ENCODE measurements around the gene SSTR3. TPM values are rescaled to one million over a fixed set of nuclear protein-coding genes. Genes with fewer than 3 reads are reported as not detected.
"Not testable (repeated sequence)": the region's sequence is repeated elsewhere in the genome, so short reads cannot be mapped to it uniquely, and the experiment has no call there.

The SSTR3 gene
- total RNA-seq, 1 donor from 2014 or later = 0.10 TPM

DNA sequence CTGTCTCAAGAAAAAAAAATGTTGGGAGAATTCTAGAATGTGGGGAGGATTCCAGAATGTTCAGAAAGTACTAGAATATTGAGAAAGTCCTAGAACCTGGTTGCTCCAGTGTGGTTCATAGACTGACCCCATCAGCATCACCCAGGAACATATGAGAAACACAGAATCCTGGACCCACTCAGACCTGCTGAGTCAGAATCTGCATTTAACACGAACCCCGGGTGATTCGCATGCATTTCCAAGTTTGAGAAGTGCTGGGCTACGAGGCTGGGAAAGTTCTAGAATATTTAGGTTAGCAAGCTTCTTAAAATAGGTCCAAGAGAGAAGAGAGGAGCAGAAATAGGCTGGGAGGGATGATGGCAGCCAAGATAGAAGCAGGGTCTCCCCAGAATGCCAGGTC is 30.6 kb downstream of the SSTR3 start:
- no peak for DNase-seq

DNA sequence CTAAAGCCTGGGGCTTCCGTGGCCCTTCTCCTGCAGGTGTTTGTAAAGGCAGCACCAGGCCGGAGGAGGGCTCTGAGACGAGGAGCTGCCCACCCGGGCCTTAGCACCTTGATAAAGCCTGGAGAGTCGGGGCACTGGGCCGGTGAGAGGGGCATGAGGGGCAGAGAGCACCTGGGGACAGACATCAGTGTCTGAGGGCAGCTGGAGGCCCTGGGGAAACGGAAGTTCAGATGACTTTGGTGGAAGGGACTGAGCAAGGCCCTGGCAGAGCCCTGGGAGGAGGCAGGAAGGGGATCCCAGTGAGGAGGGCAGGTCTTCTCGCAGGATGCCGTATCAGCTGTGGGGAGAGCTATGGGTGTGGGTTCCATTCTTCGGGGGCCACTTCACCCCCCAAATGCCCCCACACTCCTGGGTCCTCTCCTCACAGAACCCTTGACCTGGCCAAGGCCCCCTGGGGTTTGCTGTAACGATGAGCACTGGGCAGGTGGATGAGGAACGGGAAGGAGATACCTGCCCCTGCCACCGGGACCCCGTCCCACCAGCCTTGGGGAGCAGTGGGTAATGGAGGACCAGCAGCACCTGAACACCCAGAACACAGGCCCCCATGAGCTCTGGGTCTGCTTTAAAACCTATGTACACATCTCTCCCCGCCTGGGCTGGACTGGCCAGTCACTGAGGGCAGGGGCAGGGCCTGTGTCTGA is 31.6 kb downstream of the SSTR3 start:
- no peak for DNase-seq

DNA sequence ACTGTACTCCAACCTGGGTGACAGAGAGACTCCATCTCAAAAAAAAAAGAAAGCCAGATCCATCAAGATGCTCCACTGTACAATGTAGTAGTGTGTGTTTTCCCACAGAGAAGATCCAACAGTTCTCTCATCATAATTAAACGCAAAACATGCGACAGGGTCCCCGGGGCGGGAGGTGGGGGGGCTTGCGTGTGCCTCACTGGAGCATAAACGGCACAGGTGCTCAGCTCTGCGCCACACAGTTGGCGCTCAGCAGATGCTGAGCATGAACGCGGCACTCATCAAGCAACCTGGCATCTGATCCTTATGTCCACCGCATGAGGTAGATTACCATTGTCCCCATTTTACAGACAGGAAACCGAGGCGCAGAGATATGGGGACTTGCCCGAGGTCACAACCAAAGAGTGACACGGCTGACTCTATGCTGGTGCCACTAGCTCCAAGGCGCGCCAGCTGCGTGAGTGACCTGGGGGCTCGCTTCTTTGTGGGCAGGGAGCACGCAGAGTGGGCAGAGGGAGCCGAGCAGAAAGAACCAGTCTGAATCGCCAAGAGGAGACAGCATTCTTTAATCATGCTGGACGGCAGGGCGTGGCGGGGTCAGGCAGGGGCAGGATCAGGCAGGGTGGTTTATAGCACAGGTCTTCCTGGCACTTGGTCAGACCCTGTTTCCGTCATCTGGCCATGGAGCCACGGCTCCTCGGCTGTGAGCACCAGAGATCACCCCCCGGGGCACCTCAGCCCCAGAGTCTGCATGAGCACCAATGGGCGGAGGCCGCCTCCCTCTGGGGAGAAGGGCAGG is 32.5 kb downstream of the SSTR3 start:
- DNase-seq = no peak

DNA sequence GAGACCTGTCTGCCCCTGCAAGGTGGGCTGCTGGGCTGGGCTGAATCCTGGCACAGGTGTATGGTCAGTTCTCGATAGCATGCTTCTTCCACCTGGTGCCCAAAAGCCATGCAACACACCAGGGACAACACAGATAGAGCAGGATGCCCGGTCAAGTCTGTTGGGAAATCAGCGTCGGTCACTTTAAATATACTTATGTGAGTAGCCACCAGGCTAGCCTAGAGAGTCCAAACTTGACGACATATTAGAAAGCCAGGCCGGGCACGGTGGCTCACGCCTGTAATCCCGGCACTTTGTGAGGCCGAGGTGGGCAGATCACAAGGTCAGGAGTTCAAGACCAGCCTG is 33.2 kb downstream of the SSTR3 start:
- DNase-seq = no peak

DNA sequence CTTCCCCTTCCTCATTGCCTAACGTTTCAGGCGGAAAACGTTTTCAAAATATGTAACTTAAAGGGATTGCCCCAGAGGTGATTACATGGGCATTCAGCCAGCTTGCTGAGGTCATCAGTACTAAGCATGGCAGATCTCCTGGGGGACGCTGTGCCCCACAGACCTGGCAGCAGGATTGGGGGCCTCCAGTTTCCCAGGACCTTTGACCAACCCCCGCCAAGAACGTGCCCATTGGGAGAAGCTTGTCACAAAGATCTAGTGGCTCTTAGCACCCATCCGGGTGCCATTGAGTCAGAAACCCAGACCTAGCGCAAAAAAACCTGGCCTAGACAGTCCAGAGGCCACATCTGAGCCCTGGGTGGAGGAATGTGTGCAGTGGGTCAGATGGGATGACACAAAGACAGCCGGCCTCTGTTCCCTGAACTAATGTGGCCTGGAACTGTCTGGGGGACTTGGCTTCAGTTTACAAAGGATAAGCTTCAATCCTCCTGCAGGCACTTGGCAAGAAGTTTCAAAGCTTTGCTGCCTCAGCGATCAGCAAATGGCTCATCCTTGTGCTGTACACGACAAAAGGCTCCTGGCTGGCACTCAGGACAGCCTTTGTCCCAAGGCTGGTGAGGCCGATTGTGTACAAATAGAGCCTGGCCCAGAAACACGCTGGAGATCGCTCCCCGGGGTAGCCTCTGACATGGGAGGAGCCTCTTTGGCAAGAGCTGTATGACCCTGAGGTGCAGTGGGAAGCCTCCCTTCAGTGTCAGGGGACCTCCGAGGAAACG is 33.7 kb downstream of the SSTR3 start:
- peak; percentile 78 for DNase-seq

GRCh38 chr22:37177755-37178154 is 34.5 kb downstream of the SSTR3 start:
- no peak for DNase-seq

DNA sequence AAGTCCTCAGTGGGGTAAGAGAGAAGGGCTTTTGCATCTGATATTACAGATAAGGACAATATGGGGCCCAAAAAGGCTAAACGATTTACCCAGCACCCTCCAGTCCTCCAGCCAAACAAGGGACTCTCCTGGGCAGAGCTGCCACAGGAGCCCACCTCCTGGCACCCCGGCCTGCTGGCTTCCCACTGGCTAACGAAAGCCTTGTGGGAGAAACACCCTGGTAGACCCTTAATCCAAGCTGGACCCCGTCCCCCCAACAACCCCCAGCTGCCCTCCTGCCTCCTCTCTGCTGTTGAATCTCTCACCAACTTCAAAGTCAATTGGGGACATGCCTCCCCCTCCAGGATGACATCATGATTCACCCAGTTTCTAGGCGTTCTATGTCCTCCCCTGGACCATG is 35.1 kb downstream of the SSTR3 start:
- no peak for DNase-seq

DNA sequence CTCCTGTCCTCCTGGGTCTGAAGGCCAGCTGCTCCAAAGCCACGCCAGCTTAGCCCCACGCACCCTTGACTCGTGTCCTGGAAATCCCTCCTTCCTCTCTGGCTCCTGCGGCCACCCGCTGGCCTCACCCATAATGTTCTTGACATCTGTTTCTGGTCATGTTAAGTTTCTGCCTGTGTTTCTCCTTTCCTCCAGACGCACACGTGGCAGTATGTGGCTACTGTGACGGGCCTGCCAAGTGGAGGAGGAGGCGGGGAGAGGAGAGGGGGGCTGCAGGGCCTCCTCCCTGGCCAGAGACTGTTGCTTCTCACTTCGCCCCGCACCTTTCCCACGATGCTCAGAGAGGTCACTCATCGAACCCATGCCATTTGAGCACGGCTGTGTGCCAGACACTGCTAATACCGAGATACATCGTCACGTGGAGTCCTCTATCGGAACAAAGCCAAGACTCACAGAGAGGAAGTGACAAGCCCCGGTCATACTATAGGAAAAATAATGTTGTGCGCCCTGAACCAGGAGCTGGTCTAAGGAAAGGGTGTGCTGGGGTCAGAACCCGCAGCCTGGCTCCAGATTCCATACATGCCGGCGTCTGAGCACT is 35.7 kb downstream of the SSTR3 start:
- DNase-seq = peak; percentile 91

DNA sequence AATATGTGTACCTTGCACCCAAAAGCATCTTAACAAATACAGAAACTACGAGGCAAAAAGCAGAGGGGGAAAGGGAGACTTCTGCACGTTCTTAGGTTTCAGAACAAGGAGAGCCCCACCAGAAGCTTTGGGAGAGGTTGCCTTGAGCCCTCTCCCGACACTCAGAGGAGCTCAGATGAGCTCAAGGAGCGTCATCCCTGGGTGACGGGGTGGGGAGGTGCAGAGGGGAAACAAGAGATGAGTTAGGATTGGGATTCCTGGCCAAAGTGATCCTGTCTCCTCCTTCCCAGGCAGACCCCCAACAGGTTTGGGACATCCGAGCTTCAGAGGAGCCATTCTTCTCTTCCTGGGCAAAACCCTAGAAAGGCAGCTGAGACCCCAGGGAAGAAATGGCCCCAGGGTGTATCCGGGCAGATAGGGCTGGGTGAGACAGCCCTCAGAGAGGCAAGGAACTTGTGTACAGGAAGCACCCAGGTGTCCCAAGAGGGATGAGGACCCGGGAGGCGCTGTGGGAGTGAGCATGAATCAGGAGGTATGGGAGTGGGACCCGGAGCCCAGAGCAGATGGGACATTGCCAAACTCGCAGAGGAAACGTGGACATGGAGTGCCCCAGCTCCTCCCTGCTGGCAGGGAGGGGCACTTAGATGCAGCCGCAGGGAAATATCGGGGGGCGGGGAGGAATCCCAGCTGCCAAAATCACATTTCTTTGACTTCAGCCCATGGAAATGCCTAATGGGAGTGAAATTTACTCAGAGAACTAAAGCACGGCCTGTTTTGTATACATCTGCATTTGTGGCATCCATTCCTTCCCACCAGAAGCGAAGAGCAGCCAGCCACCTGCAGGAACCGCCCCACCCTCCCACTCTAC is 36.6 kb downstream of the SSTR3 start:
- peak; percentile 47 for DNase-seq

DNA sequence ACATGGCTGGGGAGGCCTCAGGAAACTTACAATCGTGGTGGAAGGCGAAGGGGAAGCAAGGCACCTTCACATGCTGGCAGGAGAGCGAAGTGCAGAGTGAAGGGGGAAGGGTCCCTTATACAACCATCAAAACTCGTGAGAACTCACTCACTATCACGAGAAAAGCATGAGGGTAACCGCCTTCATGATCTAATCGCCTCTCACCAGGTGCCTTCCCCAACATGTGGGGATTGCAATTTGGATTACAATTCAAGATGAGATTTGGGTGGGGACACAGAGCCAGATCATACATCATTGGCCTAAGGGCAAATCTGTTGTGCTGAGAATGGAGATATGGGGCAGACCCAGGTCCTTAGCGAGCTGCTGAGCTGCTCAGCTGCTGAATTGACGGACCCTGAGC is 37.3 kb downstream of the SSTR3 start:
- DNase-seq = no peak

DNA sequence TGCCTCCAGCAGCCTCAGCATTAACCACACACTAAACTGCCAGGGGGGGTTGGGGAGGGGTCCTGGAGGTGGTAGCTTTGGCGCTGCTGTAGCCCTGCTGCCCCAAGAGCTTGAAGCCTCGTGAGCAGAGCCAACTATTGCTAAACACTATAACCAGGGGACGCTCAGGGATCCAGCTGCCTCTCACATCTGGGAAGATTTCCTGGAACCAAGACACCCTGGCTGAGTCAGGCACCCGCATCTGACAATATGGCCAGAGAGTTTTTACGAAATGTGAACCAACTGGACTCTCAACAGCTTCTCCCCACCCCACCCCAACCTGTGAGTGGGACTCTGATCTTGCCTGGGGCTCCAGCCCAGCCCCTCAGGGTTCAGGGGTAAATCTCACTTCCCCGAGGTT is 38.6 kb downstream of the SSTR3 start:
- peak; percentile 24 for DNase-seq

DNA sequence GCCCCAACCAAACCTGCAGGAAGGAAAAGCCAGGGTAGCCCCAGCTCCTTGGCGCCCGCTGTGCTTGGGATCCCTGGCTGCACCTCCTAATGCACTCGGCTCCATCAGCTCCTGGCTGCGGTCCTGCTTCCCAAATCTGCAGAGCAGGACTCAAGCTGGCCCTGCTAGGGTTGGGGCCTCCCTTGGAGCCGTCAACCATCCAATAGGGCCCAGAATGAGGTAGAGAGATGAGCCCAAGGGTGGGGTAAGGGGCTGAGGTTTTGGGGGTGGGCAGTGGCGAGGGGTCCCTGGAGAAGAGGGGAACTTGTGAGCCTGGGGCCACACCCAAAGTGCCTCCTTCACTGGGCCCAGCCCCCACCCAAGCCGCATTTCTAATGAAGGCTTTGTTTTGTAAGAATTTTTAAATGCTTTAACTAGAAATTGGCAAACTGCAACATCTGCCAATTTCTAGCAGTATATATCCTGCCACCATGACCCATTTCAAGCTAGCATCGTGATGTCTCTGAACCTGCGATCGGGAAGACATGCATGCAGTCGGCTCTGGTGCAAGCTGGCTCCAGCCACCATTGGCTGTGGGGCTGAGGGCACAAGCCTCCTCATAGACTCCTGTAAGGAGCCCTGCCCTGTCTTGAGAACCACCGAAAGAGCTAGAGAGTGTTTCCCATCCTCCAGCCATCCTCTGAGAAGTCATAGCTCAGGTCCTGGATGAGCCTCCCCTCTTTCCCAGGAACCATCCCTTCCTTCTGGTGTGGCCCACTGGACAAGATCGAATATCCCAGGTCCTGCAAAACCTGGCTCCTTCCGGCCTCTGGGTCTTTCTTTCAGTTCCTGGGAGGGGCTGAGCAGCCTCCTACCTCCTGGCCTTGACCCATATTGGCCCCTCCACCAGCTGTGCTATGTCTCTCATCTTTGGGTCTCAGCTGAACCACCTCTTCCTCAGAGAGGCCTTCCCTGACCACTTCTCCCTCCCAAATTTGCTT is 39.7 kb downstream of the SSTR3 start:
- no peak for DNase-seq

DNA sequence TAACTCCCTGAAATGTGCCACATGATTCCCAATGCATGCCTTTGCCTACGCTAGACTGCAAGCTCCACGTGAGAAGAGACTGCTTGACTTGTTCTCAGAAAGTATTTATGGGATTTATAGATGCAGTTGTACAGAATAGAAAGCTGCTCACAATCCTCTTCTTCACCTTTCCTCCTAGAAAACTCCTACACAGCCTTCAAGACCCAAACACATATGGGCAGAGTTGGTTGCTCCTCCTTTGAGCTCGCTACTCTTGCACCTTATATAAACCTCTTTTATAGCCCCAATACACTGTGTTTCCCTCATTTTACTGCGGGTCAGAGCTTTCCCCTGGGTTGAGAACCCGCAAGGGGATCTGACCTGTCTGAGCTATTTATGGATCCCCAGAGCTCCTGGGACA is 40.6 kb downstream of the SSTR3 start:
- no peak for DNase-seq

DNA sequence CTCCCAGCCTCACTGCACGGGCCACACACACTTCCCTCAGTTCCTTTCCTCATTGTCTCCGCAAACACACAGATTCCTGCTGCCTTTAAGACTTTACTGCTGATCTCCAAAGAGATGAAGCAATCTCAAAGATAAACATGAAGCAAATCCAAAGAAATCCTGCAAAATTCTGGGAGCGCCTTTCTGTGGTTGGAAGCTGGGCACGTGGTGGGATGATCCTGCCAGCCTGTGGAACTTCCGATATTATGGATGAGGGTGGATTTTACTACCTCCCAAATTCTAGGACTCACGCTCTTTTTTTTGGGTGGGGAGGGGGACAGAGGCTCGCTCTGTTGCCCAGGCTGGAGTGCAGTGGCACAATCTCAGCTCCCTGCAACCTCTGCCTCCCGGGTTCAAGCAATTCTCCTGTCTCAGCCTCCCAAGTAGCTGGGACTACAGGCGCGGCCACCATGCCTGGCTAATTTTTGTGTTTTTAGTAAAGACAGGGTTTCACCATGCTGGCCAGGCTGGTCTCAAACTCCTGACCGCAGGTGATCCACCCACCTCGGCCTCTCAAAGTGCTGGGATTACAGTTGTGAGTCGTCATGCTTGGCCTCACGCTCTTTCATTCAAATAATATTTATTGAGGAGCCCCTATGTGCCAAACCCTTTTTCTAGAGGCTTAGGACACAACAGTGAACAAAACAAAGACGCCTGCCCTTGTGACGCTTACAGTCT is 41.4 kb downstream of the SSTR3 start:
- DNase-seq = not testable (repeated sequence)

DNA sequence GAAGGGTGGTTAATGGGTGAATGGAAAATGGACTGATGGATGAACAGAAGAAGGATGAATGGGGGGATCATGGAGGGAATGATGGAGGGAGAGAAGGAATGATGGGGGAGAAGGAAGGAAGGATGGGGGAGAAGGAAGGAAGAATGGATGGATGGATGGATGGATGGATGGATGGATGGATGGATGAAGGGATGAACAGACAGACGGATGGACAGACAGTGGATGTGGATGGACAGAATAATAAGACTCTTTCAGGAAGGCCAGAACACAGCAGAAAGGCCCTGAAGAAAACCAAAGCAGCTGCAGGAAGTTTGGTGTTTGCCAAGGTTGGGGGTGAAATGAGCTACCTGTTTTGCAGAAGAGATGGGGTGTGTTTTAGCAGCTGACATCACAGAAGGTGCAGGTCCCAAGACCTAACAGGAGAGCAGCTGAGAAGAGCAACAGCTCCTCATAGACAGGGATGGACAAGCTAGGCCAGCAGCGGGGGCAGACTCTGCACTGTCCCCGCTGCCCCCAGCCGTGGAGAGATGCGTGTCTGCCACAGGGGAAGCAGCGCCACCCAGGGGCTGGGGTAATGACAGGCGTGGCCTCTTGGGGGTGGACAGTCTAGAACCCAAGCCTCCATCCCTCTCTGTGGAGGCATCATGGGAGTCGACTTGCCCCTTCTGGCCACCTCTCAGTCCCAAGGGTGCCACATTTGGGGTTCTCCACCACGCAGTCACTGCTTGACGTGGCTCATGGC is 42.2 kb downstream of the SSTR3 start:
- DNase-seq = no peak

DNA sequence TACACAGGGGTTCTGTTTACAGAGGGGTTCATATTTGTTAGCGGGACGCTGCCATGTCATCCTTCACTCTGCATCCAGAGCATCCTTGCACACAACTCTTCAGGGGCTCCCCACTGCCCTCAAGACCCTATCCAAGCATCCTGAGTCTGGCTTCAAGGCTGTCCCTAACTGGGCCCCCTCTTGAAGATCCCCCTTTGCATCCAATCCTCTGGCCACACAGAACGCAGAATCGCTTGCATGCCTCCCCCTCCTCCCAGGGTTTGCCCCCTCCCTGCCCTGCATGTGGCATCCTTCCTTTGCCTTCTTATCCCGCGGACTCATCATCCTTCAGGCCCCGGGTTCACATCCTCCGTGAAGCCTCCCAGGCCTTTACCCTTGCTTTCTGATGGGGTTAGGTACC is 42.9 kb downstream of the SSTR3 start:
- no peak for DNase-seq

- no peak for DNase-seq
These were observed 44.2 kb downstream of the SSTR3 start for GRCh38 chr22:37167981-37168647.

DNA sequence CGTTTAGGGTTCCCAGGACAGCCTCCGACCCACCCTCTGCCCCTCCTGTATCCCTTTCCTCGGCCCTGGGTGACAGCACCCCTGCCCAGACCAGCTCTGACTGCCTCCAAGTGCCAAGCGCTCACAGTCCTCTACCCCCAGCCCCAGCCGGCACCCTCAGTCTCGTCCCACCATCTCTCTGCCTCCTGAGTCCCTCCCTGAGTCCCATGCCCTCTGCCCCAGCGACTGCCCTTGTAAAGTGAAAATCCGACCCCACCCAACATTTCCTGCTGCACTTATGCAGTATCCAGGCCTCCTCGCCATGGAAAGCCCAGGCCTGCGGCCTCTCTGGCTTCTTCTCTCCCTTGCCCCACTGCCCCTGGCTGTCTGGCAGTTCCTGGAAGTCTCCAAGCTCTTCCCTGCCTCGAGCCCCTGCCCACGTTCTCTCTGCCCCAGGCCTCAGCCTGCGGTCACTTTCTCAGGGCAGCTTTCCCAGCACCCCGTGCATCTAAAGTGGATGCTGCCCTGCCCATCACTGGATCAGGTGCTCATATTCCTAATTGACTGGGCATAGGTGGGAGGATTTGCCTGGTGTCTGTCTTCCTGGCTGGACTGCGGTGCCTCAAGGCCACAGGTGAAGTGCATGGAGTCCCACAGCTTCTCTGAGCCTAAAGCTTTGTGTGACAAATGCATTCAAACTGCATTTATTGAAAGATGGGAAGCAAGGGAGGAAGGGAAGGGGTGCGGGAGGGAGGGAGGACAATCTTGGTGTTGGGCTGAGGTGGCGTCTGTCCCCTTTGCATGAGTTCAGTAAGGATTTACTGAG is 44.9 kb downstream of the SSTR3 start:
- no peak for DNase-seq
